Right lobe of liver (tissue), 6 donors: ENCODE data around the gene AHCYL2. TPM values are rescaled to one million over a fixed set of nuclear protein-coding genes. Genes with fewer than 3 reads are reported as not detected.
A peak's percentile ranks its signal among the peaks of the same experiment; 100 is the strongest.
"Not testable (repeated sequence)": the region's sequence is repeated elsewhere in the genome, so short reads cannot be mapped to it uniquely, and the experiment has no call there.

Source experiments
- ATAC-seq, 4 donors: fragments of 200-7000 bp; cut with Tn5 transposase; one replicate each; pipeline ENCODE4 v1.9.1; 2020; ENCODE audit warnings: mild to moderate bottlenecking in 4 of 4, moderate library complexity in 4 of 4
- DNase-seq, 3 donors: peaks; one replicate each; pipeline ENCODE4 v3.0.0-alpha.2; 2020
- H3K27ac ChIP-seq, 3 donors: fragments of 200-600 bp; one replicate each; pipeline ENCODE4 v1.8.0; 2022
- H3K27me3 ChIP-seq, 2 donors: fragments of 200-600 bp; one replicate each; pipeline ENCODE4 v1.8.0; 2022
- H3K36me3 ChIP-seq, 4 donors: fragments of 200-600 bp; sonication (generic) in 1 of 4; one replicate each; pipeline versions ENCODE4 v1.5.1 to v1.8.0; 2017 to 2022; ENCODE audit warnings: control low read depth in 1 of 4
- H3K4me1 ChIP-seq, 4 donors: fragments of 200-600 bp; sonication (generic) in 1 of 4; one replicate each; pipeline versions ENCODE4 v1.5.1 to v1.8.0; 2017 to 2022; ENCODE audit warnings: control low read depth in 1 of 4
- H3K4me3 ChIP-seq, 3 donors: fragments of 200-600 bp; one replicate each; pipeline ENCODE4 v1.8.0; 2022
- H3K9me3 ChIP-seq, 4 donors: fragments of 200-600 bp; sonication (generic) in 1 of 4; one replicate each; pipeline versions ENCODE4 v1.5.1 to v1.8.0; 2017 to 2022; ENCODE audit warnings: control low read depth in 1 of 4
- POLR2A ChIP-seq: fragments of 450-650 bp; IDR thresholded peaks from one replicate; pipeline ENCODE4 v1.6.1; 2017; ENCODE audit warnings: antibody characterized with exemption, mild to moderate bottlenecking
- WGBS: methylation state at CpG from one replicate; pipeline ENCODE4 v1.1.6; 2018; ENCODE audit warnings: low coverage, low lambda C conversion rate; ENCODE audit not compliant: insufficient coverage; ENCODE audit errors: missing lambda C conversion rate; 5-methylcytosine and 5-hydroxymethylcytosine counted together
- intact Hi-C, 2 donors: fragments of 100-400 bp; cut with DNase I; formaldehyde crosslinking; loops; one replicate each; pipeline versions ENCODE4 v1.11.2 to v1.14.1; 2022
- total RNA-seq, 6 experiments: library from RNA; depleted of rRNA in 2 of 6; stranded (reverse); fragments of >200 nt in 2 of 6; fragmentation: NEBNext Ultra II Directional in 3 of 6; extraction: Animal tissue kit (Norgen Biotek cat#: 25700) in 3 of 6; gene quantifications; one replicate each; pipeline versions ENCODE4 v1.1.0 to v1.2.4, GENCODE V29; 2016 to 2023
- TF ChIP-seq, protein P1 (sequence below), 4 donors: fragments of 200-600 bp in 3 of 4; fragments of 450-650 bp in 1 of 4; IDR thresholded peaks; one replicate each; pipeline versions ENCODE4 v1.5.1 to v1.8.0; 2016 to 2022; ENCODE audit warnings: antibody characterized with exemption in 4 of 4, mild to moderate bottlenecking in 2 of 4
- donor health status: DM: no; HTN: yes; CAD: no.
- donor health status: DM: no; HTN: no; CAD: no.
- donor health status: DM: no; HTN: no; CAD: no.
- donor health status: DM: no; HTN: yes; CAD: no.
- donor health status: DM: no; HTN: yes; CAD: no.

Gene AHCYL2
- total RNA-seq, 6 experiments from 2014 or later: 6.1 to 9.3 (median 8.0) TPM

DNA sequence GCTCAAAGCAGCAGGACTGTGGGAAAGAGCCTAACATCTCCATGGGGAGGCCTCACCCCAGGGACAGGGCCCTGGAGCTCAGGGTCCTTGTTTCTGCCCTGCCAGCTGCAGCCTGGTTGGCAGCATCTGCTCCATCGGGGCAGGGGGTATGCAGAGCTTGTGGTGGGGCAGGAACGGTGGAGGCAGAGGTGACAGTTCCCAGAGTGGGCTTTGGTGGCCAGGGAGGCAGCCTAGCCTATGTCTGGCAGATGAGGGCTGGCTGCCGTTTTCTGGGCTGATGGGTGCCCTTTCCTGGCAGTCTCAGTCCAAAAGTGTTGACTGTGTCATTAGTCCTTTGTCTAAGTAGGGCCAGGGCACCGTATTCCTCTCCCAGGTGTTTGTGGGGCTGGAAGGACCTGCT, 12.2 kb upstream of the AHCYL2 start:
- Histone ChIP-seq H3K36me3 (peaks cover 0 to 6% (median 3%) of the 10 kb centered on the region in 4 donors), H3K4me3 (no peak overlapping the region), H3K9me3 (no peaks in the 10 kb centered on the region), H3K4me1 (peaks cover 0 to 17% (median 7%) of the 10 kb centered on the region in 4 donors), H3K27me3 (no peaks in the 10 kb centered on the region), H3K27ac (no peak overlapping the region)
- ATAC-seq (no peak), DNase-seq (no peak)
- TF ChIP-seq POLR2A: no peak
- TF ChIP-seq, protein P1, sequence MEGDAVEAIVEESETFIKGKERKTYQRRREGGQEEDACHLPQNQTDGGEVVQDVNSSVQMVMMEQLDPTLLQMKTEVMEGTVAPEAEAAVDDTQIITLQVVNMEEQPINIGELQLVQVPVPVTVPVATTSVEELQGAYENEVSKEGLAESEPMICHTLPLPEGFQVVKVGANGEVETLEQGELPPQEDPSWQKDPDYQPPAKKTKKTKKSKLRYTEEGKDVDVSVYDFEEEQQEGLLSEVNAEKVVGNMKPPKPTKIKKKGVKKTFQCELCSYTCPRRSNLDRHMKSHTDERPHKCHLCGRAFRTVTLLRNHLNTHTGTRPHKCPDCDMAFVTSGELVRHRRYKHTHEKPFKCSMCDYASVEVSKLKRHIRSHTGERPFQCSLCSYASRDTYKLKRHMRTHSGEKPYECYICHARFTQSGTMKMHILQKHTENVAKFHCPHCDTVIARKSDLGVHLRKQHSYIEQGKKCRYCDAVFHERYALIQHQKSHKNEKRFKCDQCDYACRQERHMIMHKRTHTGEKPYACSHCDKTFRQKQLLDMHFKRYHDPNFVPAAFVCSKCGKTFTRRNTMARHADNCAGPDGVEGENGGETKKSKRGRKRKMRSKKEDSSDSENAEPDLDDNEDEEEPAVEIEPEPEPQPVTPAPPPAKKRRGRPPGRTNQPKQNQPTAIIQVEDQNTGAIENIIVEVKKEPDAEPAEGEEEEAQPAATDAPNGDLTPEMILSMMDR (IDR thresholded peaks at IDR 0.05): no peak
- no CpG with 5 or more reads among the region's 4 CpGs for WGBS
- intact Hi-C loops: loop anchor here (5.0 to 10.0 kb wide), 2 partner anchors 50 to 82 kb away; no protein-coding TSS in a partner anchor

DNA sequence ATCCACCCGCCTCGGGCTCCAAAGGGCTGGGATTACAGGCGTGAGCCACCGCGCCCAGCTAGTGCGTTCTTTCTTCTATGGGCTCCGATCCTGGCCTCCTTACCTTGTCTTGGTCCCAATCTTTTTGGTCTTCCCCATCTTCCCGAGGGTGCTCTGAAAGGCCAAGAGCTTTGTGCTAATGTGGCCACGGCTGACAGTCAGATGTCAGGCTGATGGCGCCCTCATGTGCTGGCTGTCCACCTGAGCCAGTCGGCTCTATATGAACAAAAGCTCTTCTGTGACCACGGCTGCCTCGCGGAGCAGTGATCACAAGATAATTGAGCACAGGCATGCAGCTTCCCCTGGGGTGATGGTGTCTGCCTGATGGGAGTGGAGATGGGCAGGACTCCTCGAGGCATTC, 11.0 kb upstream of the AHCYL2 start:
- intact Hi-C loops: loop anchor here (5.0 to 10.0 kb wide), 2 partner anchors 52 to 81 kb away; no protein-coding TSS in a partner anchor
- WGBS: 80% methylated on average over 13 of the region's 15 CpGs
- H3K9me3 ChIP-seq: no peaks in the 10 kb centered on the region

DNA sequence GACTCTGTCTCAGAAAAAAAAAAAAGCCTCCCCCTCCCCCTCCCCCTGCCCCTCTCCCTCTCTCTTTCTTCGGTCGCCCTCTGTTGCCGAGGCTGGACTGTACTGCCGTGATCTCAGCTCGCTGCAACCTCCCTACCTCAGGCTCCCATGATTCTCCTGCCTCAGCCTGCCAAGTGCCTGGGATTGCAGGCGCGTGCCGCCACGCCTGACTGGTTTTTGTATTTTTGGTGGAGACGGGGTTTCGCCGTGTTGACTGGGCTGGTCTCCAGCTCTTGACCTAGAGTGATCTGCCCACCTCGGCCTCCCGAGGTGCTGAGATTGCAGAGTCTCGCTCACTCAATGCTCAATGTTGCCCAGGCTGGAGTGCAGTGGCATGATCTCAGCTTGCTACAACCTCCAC, 9.1 kb upstream of the AHCYL2 start:
- not testable (repeated sequence) for H3K9me3 ChIP-seq, DNase-seq, H3K27me3 ChIP-seq, H3K4me1 ChIP-seq, H3K27ac ChIP-seq, ATAC-seq, H3K36me3 ChIP-seq, H3K4me3 ChIP-seq
- intact Hi-C loops: loop anchor here (5.0 to 10.0 kb wide), 2 partner anchors 79 to 82 kb away; no protein-coding TSS in a partner anchor
- WGBS: 92% methylated on average over 4 of the region's 15 CpGs

More for the DNA sequence above, 11.0 kb upstream of the AHCYL2 start:
- ATAC-seq (no peak), DNase-seq (no peak)
- Histone ChIP-seq H3K27ac (no peak overlapping the region), H3K4me3 (no peak overlapping the region), H3K36me3 (peaks cover 0 to 6% (median 3%) of the 10 kb centered on the region in 4 donors), H3K27me3 (no peaks in the 10 kb centered on the region), H3K4me1 (peaks cover 0 to 11% (median 5%) of the 10 kb centered on the region in 4 donors)
- TF ChIP-seq, protein P1 (IDR thresholded peaks at IDR 0.05): peak in 1 of 4 donors; percentile 12
- TF ChIP-seq POLR2A: no peak

DNA sequence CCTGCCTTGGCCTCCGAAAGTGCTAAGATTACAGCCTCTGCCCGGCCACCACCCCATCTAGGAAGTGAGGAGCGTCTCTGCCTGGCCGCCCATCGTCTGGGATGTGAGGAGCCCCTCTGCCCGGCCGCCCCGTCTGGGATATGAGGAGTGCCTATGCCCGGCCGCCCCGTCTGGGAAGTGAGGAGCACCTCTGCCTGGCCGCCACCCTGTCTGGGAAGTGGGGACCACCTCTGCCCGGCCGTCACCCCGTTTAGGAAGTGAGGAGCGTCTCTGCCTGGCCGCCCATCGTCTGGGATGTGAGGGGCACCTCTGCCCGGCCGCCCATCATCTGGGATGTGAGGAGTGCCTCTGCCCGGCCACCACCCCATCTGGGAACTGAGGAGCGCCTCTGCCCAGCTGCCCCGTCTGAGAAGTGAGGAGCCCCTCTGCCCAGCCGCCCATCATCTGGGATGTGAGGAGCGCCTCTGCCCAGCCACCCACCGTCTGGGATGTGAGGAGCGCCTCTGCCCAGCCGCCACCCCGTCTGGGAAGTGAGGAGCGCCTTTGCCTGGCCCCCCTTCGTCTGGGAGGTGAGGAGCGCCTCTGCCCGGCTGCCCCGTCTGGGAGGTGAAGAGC, 8.6 kb upstream of the AHCYL2 start:
- H3K36me3 ChIP-seq, H3K27me3 ChIP-seq, DNase-seq, H3K27ac ChIP-seq, ATAC-seq, H3K9me3 ChIP-seq, H3K4me1 ChIP-seq, H3K4me3 ChIP-seq: not testable (repeated sequence)
- intact Hi-C loops: loop anchor here (5.0 to 10.0 kb wide), 2 partner anchors 79 to 81 kb away; no protein-coding TSS in a partner anchor
- WGBS: 93% methylated on average over 7 of the region's 34 CpGs

DNA sequence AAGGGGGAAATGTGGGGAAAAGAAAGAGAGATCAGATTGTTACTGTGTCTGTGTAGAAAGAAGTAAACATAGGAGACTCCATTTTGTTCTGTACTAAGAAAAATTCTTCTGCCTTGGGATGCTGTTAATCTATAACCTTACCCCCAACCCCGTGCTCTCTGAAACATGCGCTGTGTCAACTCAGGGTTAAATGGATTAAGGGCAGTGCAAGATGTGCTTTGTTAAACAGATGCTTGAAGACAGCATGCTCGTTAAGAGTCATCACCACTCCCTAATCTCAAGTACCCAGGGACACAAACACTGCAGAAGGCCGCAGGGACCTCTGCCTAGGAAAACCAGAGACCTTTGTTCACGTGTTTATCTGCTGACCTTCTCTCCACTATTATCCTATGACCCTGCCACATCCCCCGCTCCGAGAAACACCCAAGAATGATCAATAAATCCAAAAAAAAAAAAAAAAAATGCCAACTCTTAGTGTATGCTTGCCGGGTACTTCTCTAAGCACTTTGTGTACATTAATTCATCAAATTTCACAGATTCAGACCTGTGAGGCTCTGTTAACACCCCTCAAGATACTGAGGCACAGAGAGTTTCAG, 7.9 kb upstream of the AHCYL2 start:
- not testable (repeated sequence) for H3K27ac ChIP-seq, H3K27me3 ChIP-seq, H3K36me3 ChIP-seq, DNase-seq, H3K9me3 ChIP-seq, H3K4me1 ChIP-seq, H3K4me3 ChIP-seq
- peak in 1 of 4 donors; percentile 17 for ATAC-seq
- intact Hi-C loops: loop anchor here (5.0 to 10.0 kb wide), 2 partner anchors 78 to 80 kb away; no protein-coding TSS in a partner anchor
- 36% methylated on average over 5 of the region's 8 CpGs for WGBS

DNA sequence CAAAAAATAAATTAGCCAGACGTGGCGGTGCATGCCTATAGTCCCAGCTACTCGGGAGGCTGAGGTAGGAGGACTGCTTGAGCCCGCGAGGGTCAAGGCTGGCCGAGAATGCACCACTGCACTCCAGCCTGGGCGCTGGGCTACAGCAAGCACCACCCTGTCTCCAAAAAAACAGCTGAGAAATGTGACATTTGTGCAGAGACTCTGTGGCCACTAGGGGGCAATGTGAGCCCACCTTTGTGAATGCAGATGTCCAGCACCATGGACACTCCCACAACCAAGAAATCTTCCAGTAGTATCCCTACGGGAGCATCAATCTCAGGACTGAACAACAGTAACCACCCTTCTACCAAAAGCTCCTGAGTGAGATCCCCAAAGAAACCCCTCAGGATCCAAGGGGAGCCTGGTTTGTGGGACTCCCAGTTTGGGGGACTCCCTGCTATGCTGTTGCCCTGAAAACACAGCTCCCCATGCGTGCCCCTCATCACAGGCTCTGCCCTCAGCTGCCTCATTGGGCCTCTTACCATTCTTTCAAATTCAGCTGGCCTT, 6.2 kb upstream of the AHCYL2 start:
- DNase-seq (peak; percentile 76 to 87 (median 83)), ATAC-seq (peak; percentile 95 to 98 (median 97))
- 11% methylated on average over 9 of the region's 9 CpGs for WGBS
- H3K4me1 ChIP-seq: peaks cover 0 to 6% (median 0%) of the 10 kb centered on the region in 4 donors
- no peaks in the 10 kb centered on the region for H3K27me3 ChIP-seq
- intact Hi-C loops: loop anchor here (5.0 to 10.0 kb wide), 2 partner anchors 76 to 79 kb away; no protein-coding TSS in a partner anchor
- H3K4me3 ChIP-seq: no peak overlapping the region
- H3K9me3 ChIP-seq: no peaks in the 10 kb centered on the region
- TF ChIP-seq, protein P1 (IDR thresholded peaks at IDR 0.05): peak; percentile 92 to 96 (median 94)
- TF ChIP-seq POLR2A: no peak
- H3K36me3 ChIP-seq: no peaks in the 10 kb centered on the region
- no peak overlapping the region for H3K27ac ChIP-seq

DNA sequence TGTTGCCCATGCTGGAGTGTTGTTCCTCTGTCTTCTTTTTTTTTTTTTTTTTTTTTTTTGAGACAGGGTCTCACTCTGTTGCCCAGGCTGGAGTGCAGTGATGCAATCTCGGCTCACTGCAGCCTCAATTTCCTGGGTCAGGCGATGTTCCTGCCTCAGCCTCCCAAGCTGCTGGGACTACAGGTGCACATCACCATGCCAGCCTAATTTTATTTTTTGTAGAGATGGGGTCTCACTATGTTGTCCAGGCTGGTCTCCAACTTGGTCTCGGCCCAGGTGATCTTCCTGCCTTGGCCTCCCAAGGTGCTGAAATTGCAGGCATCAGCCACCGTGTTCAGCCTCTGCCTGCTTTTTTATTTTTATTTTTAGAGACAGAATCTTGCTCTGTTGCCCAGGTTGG, 5.7 kb upstream of the AHCYL2 start:
- H3K27ac ChIP-seq, H3K27me3 ChIP-seq, H3K4me1 ChIP-seq, ATAC-seq, H3K9me3 ChIP-seq, H3K4me3 ChIP-seq, DNase-seq, H3K36me3 ChIP-seq: not testable (repeated sequence)
- WGBS: 100% methylated on average over 2 of the region's 4 CpGs
- intact Hi-C loops: loop anchor here (5.0 to 10.0 kb wide), 2 partner anchors 76 to 78 kb away; no protein-coding TSS in a partner anchor
